ENCODE measurements around the gene RTL10.

RTL10 gene

GRCh38 chr22:19896665-19897355, 42.1 kb upstream of the RTL10 start:
- no peak overlapping the region for H3K27ac ChIP-seq
- in situ Hi-C loops (cut with HindIII; ENCODE audit: low pct_ligation_motif_present, low sequenced_read_pairs): no loop called here
- H3K4me3 ChIP-seq (ENCODE audit: low read depth, low read length): no peak overlapping the region
- no peak for DNase-seq
- H3K27me3 ChIP-seq (replicated peaks): no peaks in the 10 kb centered on the region
- TF ChIP-seq CTCF (IDR thresholded peaks at IDR 0.05; ENCODE audit: low read depth, low read length, missing control alignments): no peak
- peaks cover 3% of the 10 kb centered on the region for H3K36me3 ChIP-seq (replicated peaks)

- DNase-seq: no peak
- in situ Hi-C loops (cut with HindIII; ENCODE audit: low pct_ligation_motif_present, low sequenced_read_pairs): no loop called here
- Histone ChIP-seq H3K27me3 (replicated peaks) (no peaks in the 10 kb centered on the region), H3K36me3 (replicated peaks) (peaks cover 3% of the 10 kb centered on the region), H3K4me3 (ENCODE audit: low read depth, low read length) (no peak overlapping the region), H3K27ac (no peak overlapping the region)
- no peak for TF ChIP-seq CTCF (IDR thresholded peaks at IDR 0.05; ENCODE audit: low read depth, low read length, missing control alignments)
Observed at GRCh38 chr22:19895160-19895849, 40.6 kb upstream of the RTL10 start.

DNA sequence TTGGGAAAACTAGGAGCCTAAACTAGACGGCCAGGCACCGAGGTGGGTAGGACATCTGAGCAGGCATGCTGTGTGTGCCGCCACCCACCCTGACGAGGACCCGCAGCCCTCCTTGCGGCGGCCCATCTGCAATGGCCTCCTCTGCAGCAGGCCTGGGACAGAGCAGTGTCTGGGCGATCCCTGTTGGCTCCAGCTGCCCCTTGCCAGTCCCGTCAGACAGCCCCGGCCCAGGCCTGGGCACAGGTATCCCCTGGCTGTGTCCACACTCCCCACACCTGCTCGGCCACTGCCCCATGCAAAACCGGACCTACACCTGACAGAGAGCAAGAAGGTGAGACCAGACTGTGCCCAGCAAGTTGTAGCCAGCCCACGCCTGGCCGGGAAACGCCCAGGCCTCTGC, 38.7 kb upstream of the RTL10 start:
- H3K27ac ChIP-seq: no peak overlapping the region
- no peak for TF ChIP-seq CTCF (IDR thresholded peaks at IDR 0.05; ENCODE audit: low read depth, low read length, missing control alignments)

DNA sequence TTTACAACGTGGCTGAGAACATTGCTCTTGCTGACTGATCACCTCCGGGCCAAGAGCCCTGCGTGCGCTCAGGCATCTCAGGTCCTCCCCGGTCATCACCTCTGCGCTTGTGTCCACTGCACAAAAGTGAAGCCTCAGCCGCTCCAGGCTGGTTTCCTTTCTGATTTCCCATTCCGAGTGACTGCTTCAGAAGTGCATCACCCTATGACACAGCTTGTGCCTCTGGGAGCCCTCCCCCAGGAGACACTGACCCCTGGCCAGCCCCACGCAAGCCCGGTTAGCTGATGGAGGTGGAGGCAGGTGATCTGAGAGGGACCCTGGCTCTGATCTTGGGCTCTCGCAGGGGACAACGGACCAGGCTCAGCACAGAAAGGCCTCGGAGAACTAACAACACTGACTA, 38.3 kb upstream of the RTL10 start:
- H3K4me3 ChIP-seq (ENCODE audit: low read depth, low read length): no peak overlapping the region
- no peak for TF ChIP-seq CTCF (IDR thresholded peaks at IDR 0.05; ENCODE audit: low read depth, low read length, missing control alignments)
- no peaks in the 10 kb centered on the region for H3K27me3 ChIP-seq (replicated peaks)
- DNase-seq: no peak
- peaks cover 3% of the 10 kb centered on the region for H3K36me3 ChIP-seq (replicated peaks)
- no peak overlapping the region for H3K27ac ChIP-seq
- in situ Hi-C loops (cut with HindIII; ENCODE audit: low pct_ligation_motif_present, low sequenced_read_pairs): no loop called here

More for the DNA sequence above, 38.7 kb upstream of the RTL10 start:
- in situ Hi-C loops (cut with HindIII; ENCODE audit: low pct_ligation_motif_present, low sequenced_read_pairs): no loop called here
- H3K27me3 ChIP-seq (replicated peaks): no peaks in the 10 kb centered on the region
- DNase-seq: no peak
- H3K4me3 ChIP-seq (ENCODE audit: low read depth, low read length): no peak overlapping the region
- H3K36me3 ChIP-seq (replicated peaks): peaks cover 3% of the 10 kb centered on the region

GRCh38 chr22:19892257-19892879, 37.7 kb upstream of the RTL10 start:
- Histone ChIP-seq H3K36me3 (replicated peaks) (peaks cover 3% of the 10 kb centered on the region), H3K4me3 (ENCODE audit: low read depth, low read length) (no peak overlapping the region), H3K27me3 (replicated peaks) (no peaks in the 10 kb centered on the region), H3K27ac (peak overlapping the region; percentile 73)
- peak; percentile 22 for DNase-seq
- in situ Hi-C loops (cut with HindIII; ENCODE audit: low pct_ligation_motif_present, low sequenced_read_pairs): no loop called here
- TF ChIP-seq CTCF (IDR thresholded peaks at IDR 0.05; ENCODE audit: low read depth, low read length, missing control alignments): no peak

Data from brain microvascular endothelial cell (primary cell).